Bronchial epithelial cell (primary cell): ENCODE measurements around the gene KCNMB2. TPM values are rescaled to one million over a fixed set of nuclear protein-coding genes. Genes with fewer than 3 reads are reported as not detected.

Experiments
- DNase-seq: peaks from one replicate; pipeline ENCODE4 v3.0.0-alpha.2; 2010; ENCODE audit warnings: low read depth
- FAIRE-seq: peaks from 2 replicates; lab custom pipeline; 2011; peaks lifted over from hg19 to GRCh38; lab: Jason Lieb, UNC
- H3K27me3 ChIP-seq: 2 replicates; pipeline ENCODE4 v1.5.1; 2011; ENCODE audit warnings: low read length; ENCODE audit not compliant: control insufficient read depth, insufficient read depth
- H3K36me3 ChIP-seq: 2 replicates; pipeline ENCODE4 v1.5.1; 2011; ENCODE audit warnings: low read length; ENCODE audit not compliant: control insufficient read depth, insufficient read depth
- H3K4me3 ChIP-seq: 2 replicates; pipeline ENCODE4 v1.5.1; 2011; ENCODE audit warnings: mild to moderate bottlenecking, low read depth, low read length, control low read depth
- CTCF ChIP-seq: IDR thresholded peaks from 2 replicates; pipeline ENCODE4 v1.5.1; 2011; ENCODE audit warnings: mild to moderate bottlenecking, moderate library complexity, low read length, control low read depth, inconsistent platforms; ENCODE audit not compliant: insufficient read depth, severe bottlenecking
- total RNA-seq: library from RNA; depleted of rRNA; stranded (reverse); fragments of >200 nt; gene quantifications from 2 replicates; pipeline ENCODE4 v1.2.1, GENCODE V29; 2014

Gene KCNMB2
- total RNA-seq, 1 donor from 2014 or later: not detected

GRCh38 chr3:178680037-178680436, 143.8 kb downstream of the KCNMB2 start:
- FAIRE-seq (no peak), DNase-seq (no peak)
- no peaks in the 10 kb centered on the region for H3K27me3 ChIP-seq
- H3K4me3 ChIP-seq: no peak overlapping the region
- no peaks in the 10 kb centered on the region for H3K36me3 ChIP-seq
- TF ChIP-seq CTCF: no peak

- no peak overlapping the region for H3K4me3 ChIP-seq
- no peak for TF ChIP-seq CTCF
- H3K36me3 ChIP-seq: no peaks in the 10 kb centered on the region
- no peak for FAIRE-seq
- no peak for DNase-seq
- H3K27me3 ChIP-seq: no peaks in the 10 kb centered on the region
Observed at GRCh38 chr3:178680489-178680888, 144.3 kb downstream of the KCNMB2 start.

- no peaks in the 10 kb centered on the region for H3K27me3 ChIP-seq
- no peak for DNase-seq
- no peak for TF ChIP-seq CTCF
- no peaks in the 10 kb centered on the region for H3K36me3 ChIP-seq
- no peak for FAIRE-seq
- no peak overlapping the region for H3K4me3 ChIP-seq
Observed at GRCh38 chr3:178684881-178685590, 148.8 kb downstream of the KCNMB2 start.

GRCh38 chr3:178685591-178685906, 149.3 kb downstream of the KCNMB2 start:
- Histone ChIP-seq H3K36me3 (no peaks in the 10 kb centered on the region), H3K27me3 (no peaks in the 10 kb centered on the region), H3K4me3 (no peak overlapping the region)
- no peak for DNase-seq
- FAIRE-seq: no peak
- no peak for TF ChIP-seq CTCF

GRCh38 chr3:178686826-178687225, 150.6 kb downstream of the KCNMB2 start:
- FAIRE-seq (no peak), DNase-seq (no peak)
- Histone ChIP-seq H3K36me3 (no peaks in the 10 kb centered on the region), H3K27me3 (no peaks in the 10 kb centered on the region), H3K4me3 (no peak overlapping the region)
- no peak for TF ChIP-seq CTCF

- no peak for TF ChIP-seq CTCF
- FAIRE-seq (no peak), DNase-seq (no peak)
- Histone ChIP-seq H3K27me3 (no peaks in the 10 kb centered on the region), H3K4me3 (no peak overlapping the region), H3K36me3 (no peaks in the 10 kb centered on the region)
Observed at GRCh38 chr3:178690571-178690970, 154.3 kb downstream of the KCNMB2 start.
